22Rv1 (cell line): ENCODE measurements around the gene ANGPTL2.

Experiments used
- H3K27ac ChIP-seq: fragments of 450-650 bp; 2 replicates; pipeline ENCODE4 v1.5.1; 2017
- ZFX ChIP-seq: fragments of 450-650 bp; IDR thresholded peaks from 2 replicates; pipeline ENCODE4 v1.6.1; 2017; ENCODE audit warnings: antibody characterized with exemption, borderline replicate concordance
- TF ChIP-seq, protein P1 (sequence below): fragments of 450-650 bp; IDR thresholded peaks from 2 replicates; pipeline ENCODE4 v1.5.1; 2017; ENCODE audit warnings: mild to moderate bottlenecking

Gene ANGPTL2

DNA sequence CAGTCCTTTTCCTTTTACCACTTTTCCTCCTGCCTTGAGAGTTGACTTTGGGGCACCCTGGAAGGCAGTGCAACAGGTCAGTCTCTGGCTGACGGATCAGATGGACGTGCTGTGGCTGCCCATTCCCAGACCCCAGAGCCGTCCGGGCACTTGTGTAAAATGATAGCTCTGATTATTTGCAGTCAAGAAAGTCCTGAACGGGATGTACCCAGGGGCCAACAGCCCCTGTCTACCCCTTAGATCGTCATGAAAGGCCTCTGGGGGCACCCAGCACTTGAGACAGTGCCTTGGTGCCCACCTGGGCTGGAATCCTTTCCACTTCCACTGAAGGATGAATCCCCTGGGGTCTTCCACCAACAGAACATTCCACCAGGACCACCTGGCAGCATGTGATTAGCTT is 17.7 kb upstream of the ANGPTL2 start:
- H3K27ac ChIP-seq: no peak overlapping the region
- TF ChIP-seq ZFX: no peak
- TF ChIP-seq, protein P1, sequence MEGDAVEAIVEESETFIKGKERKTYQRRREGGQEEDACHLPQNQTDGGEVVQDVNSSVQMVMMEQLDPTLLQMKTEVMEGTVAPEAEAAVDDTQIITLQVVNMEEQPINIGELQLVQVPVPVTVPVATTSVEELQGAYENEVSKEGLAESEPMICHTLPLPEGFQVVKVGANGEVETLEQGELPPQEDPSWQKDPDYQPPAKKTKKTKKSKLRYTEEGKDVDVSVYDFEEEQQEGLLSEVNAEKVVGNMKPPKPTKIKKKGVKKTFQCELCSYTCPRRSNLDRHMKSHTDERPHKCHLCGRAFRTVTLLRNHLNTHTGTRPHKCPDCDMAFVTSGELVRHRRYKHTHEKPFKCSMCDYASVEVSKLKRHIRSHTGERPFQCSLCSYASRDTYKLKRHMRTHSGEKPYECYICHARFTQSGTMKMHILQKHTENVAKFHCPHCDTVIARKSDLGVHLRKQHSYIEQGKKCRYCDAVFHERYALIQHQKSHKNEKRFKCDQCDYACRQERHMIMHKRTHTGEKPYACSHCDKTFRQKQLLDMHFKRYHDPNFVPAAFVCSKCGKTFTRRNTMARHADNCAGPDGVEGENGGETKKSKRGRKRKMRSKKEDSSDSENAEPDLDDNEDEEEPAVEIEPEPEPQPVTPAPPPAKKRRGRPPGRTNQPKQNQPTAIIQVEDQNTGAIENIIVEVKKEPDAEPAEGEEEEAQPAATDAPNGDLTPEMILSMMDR: no peak

DNA sequence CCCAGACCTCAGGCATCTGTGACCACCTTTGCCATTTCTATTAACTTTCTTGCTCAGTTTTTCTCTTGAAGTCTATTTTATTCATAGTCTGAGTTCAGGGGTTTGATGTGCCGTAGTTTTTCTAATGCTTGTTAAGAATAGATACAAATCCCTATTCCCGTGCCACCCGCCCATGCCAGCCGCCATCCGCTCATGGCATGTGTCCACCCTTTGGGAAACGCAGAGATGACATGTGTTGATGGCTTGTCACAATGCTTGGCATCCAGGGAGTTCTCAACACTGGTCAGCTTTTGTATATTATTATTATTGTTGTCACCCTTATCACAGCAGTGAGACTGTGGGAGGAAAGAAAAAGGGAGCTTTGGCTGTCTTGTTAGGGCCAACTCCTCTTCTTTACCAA is 17.3 kb upstream of the ANGPTL2 start:
- TF ChIP-seq ZFX: no peak
- TF ChIP-seq, protein P1: no peak
- H3K27ac ChIP-seq: no peak overlapping the region

DNA sequence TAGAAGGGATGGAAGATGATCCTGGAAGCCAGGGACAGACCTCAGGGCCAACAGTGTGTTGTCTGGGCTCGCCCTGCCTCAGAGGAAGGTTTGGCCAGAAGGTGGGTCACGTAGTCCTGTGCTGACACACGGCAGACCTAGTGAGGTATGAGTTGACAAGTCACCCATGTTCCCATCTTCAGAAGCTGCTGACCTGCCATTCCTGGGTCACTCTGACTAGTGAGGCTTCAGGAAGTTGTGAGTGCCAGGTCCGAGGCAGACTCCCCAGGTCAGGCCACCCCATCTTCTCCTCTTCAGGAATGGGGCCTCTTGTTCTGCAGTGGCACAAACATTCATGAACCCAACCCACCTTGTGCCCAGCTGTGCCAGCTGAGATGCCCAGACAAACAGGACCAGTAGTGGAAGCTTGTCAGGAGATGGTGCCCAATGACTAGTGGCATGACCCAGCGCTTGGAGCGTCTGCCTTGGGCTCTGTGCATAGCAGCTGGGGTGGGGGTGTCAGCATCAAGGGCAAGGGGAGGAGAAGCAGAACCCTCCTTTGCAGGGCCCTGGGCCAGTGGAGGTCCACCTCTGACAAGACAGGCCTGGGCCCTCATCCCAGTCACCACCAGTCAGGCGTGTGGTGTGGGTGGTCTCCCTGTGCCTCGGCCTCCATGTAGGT is 16.8 kb upstream of the ANGPTL2 start:
- TF ChIP-seq ZFX: no peak
- H3K27ac ChIP-seq: no peak overlapping the region

DNA sequence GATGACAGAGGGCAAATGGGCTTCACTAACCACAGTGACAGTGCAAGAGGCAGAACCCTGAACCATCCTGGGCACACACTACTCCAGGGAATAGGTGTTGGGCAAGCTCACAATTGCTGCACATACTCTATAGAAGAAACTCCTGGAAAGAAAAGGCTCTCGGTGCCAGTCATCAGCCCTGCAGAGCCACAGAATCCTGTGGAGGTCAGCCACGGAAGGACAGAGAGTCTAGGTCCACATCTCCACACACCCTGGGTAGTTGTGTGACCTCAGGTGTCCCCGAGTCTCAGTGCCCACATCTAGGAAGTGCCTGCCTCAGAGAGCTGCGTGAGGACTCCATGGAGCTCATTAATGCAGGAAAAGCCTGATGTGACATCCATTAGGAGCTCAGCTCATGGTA is 16.0 kb upstream of the ANGPTL2 start:
- no peak overlapping the region for H3K27ac ChIP-seq
- TF ChIP-seq ZFX: no peak
- TF ChIP-seq, protein P1: no peak

DNA sequence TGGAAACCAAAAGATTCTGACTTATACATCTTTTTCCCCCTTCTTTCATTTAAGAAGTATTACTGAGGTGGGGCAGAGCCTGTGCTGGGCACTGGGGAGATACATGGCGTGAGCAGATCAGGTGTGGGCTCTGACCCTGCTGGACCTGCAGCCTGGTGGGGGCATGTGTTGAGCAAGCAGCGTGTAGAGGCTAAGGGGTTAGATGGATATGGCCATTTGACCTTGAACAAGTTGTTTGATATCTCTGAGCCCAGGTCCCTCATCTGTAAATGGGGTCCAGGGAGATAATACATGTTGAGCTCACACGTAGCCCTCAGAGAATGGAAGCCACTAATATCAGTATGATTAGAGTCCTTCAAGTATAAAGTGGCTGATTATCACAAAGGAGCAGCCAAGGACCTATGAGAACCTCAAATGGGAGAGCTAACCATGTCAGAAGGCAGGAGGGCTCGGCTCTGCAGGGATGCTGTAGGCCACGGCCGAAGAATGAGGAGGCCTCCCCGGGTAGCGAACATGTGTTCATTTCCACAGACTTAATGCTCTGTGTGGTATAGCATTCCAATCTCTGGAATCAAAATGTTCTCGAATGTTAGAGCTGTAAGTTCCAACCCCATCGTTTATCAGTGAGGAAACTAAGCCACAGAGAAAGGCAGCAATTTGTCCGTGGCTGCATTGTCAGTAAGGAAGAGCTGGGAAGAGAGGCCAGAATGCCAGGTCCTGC is 15.4 kb upstream of the ANGPTL2 start:
- TF ChIP-seq, protein P1: no peak
- no peak for TF ChIP-seq ZFX
- H3K27ac ChIP-seq: no peak overlapping the region

DNA sequence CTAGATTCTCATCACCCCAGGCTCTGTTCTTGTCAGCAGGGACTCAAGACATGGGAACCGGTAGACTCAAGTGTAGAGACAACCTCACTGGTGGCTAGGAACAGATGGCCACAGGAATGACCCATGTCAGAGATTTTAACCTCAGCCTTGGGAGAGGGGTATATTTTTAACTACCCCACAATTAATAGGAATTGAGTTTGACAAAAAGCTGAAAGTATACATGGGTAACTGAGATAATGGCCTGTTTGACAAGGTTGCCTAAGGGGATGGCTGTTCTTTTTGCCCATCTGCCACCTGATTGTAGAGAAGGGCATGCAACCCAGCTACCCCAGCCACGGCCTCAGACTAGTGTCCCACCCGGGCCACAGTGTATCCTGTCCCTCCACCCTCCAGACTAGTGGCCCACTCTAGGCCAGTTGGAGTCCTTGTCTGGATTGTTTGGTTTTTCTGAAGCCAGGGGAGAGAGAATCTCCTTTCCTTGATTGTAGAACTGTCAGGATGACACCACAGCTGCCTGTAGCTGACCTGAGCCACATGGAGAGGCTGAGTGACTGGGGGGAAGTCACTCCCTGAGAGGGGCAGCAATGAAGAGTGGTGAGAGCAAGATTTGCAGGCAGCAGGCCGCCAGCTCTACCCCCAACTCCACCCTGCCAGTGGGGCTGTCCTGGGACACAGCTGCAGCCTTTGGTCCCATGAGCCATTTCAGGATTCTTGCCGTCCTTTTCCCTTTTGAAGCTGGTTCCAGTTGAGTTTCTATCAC is 14.6 kb upstream of the ANGPTL2 start:
- H3K27ac ChIP-seq: no peak overlapping the region
- no peak for TF ChIP-seq ZFX

DNA sequence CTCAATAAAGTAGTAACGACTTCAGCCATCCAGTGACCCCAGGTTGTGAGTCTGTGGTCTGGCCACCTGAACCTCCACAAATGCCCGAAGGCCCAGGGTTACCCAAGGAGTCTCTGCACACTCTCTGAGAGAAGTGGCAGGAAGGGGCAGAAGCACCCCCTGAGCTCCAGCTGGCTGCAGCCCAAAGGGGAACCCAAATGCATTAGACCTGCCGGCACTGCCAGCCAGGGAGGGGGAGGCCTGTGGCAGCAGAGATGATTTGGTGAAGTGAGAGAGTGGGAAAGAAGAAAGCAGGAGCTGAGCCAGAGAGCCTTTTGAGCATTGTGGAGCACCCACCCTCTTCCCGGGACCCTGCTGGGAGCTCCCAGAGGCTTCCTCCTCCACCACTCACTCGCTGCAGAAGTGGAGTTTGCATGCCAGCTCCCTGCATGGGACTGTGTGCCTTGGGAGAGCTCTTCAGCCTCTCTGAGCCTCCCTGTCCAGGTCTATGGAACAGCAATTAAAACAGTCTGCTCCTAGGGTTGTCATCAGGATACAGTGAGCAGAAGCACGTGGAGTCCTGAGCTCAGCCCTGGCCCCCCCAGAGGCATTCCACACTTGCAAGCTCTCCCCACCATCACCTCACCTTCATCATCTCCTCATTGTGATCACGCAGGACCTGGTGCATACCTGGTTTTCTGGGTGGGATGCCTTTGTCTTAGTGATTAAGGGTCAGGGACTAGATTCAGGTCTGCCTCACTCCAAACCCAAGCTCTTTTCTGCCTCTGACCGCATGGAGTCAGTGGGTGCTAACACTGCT is 13.8 kb upstream of the ANGPTL2 start:
- no peak for TF ChIP-seq ZFX
- TF ChIP-seq, protein P1: no peak

More for the DNA sequence above, 13.8 kb upstream of the ANGPTL2 start:
- H3K27ac ChIP-seq: no peak overlapping the region
